Small intestine (tissue), 7 donors: ENCODE measurements around the gene IKZF3. TPM values are rescaled to one million over a fixed set of nuclear protein-coding genes. Genes with fewer than 3 reads are reported as not detected.
"Not testable (repeated sequence)": the region's sequence is repeated elsewhere in the genome, so short reads cannot be mapped to it uniquely, and the experiment has no call there.

Experiments
- DNase-seq, 2 donors: peaks; one replicate each; pipeline versions ENCODE4 v3.0.0 to v3.0.0-alpha.2; 2013
- FAIRE-seq: peaks from 2 replicates; lab custom pipeline; 2012; peaks lifted over from hg19 to GRCh38; lab: Jason Lieb, UNC
- H3K27ac ChIP-seq, 3 donors: one replicate each; pipeline ENCODE4 v1.5.1; 2013; ENCODE audit warnings: low read length in 2 of 3, mild to moderate bottlenecking in 2 of 3, control low read depth in 1 of 3, inconsistent platforms in 1 of 3, low read depth in 1 of 3, moderate library complexity in 1 of 3
- H3K27me3 ChIP-seq, 3 donors: one replicate each; pipeline ENCODE4 v1.6.1; 2013; ENCODE audit warnings: low read length in 3 of 3, inconsistent platforms in 1 of 3; ENCODE audit not compliant: control insufficient read depth in 3 of 3, insufficient read depth in 3 of 3
- H3K36me3 ChIP-seq, 3 donors: one replicate each; pipeline ENCODE4 v1.6.1; 2013; ENCODE audit warnings: low read length in 3 of 3, inconsistent platforms in 1 of 3, low read depth in 1 of 3, mild to moderate bottlenecking in 1 of 3, moderate library complexity in 1 of 3; ENCODE audit not compliant: control insufficient read depth in 3 of 3, insufficient read depth in 2 of 3
- H3K4me1 ChIP-seq, 3 donors: one replicate each; pipeline ENCODE4 v1.6.1; 2013; ENCODE audit warnings: low read length in 2 of 3, inconsistent platforms in 1 of 3, low read depth in 1 of 3, mild to moderate bottlenecking in 1 of 3, moderate library complexity in 1 of 3; ENCODE audit not compliant: control insufficient read depth in 3 of 3, insufficient read depth in 2 of 3
- H3K4me3 ChIP-seq, 3 donors: one replicate each; pipeline ENCODE4 v1.5.1; 2013; ENCODE audit warnings: low read length in 3 of 3, control low read depth in 1 of 3, inconsistent platforms in 1 of 3, low read depth in 1 of 3, mild to moderate bottlenecking in 1 of 3, moderate library complexity in 1 of 3
- H3K9me3 ChIP-seq, 2 donors: one replicate each; pipeline ENCODE4 v1.6.1; 2013; ENCODE audit warnings: low read depth in 1 of 2, low read length in 1 of 2; ENCODE audit not compliant: control insufficient read depth in 2 of 2, insufficient read depth in 1 of 2
- WGBS, 3 donors: extraction: QIAGEN DNeasy Blood & Tissue Kit; methylation state at CpG; one replicate each; pipeline ENCODE4 v1.1.7; 2013; 5-methylcytosine and 5-hydroxymethylcytosine counted together
- polyA plus RNA-seq, 4 donors: library from polyadenylated mRNA; stranded (reverse) in 3 of 4; unstranded in 1 of 4; fragments of 200-250 nt in 3 of 4; fragments of 120-200 nt in 1 of 4; gene quantifications; one replicate each; pipeline versions ENCODE4 v1.2.1 to v1.2.3, GENCODE V29; 2013
- donor health status: healthy with polysubstance abuse.
- donor health status: control.
- donor health status: control.
- donor health status: Bipolar disorder and iron deficiency.
- donor health status: healthy.

Gene IKZF3
- polyA plus RNA-seq, 4 donors, result 0.67 to 1.6 (median 1.4) TPM

- FAIRE-seq, result no peak
- 28 to 43% (median 28%) methylated on average over 66 to 67 of the region's 67 CpGs for WGBS, 3 donors
- Histone ChIP-seq H3K36me3 (no peaks in the 10 kb centered on the region), H3K4me1 (peaks cover 0 to 8% (median 0%) of the 10 kb centered on the region in 3 donors), H3K27ac (peak within 1 kb of the TSS in 2 of 3 donors; percentile 64 to 73), H3K27me3 (peaks cover 7 to 53% (median 7%) of the 10 kb centered on the region in 3 donors), H3K9me3 (peaks cover 0 to 18% of the 10 kb centered on the region in 2 donors), H3K4me3 (peak within 1 kb of the TSS in 1 of 3 donors; percentile 26)
- DNase-seq, result peak; percentile 38 to 46
Measured at GRCh38 chr17:39867880-39868553, 3.9 kb upstream of the IKZF3 start, which contains the start of gene ZPBP2. ZPBP2 (plus strand) TSS chr17:39868202; CDS start chr17:39868355, 153 bp downstream.

- Histone ChIP-seq H3K27me3 (peaks cover 7 to 53% (median 7%) of the 10 kb centered on the region in 3 donors), H3K4me1 (peaks cover 0 to 5% (median 0%) of the 10 kb centered on the region in 3 donors), H3K27ac (peak overlapping the region in 2 of 3 donors; percentile 64 to 73), H3K9me3 (peaks cover 0 to 18% of the 10 kb centered on the region in 2 donors), H3K36me3 (no peaks in the 10 kb centered on the region), H3K4me3 (no peak overlapping the region)
- DNase-seq (no peak), FAIRE-seq (no peak)
- WGBS, 3 donors, result 68 to 84% (median 69%) methylated on average over 21 of the region's 21 CpGs
Measured at GRCh38 chr17:39867084-39867879, 3.2 kb upstream of the IKZF3 start.

GRCh38 chr17:39866013-39866730 is 2.1 kb upstream of the IKZF3 start:
- H3K36me3 ChIP-seq, result no peaks in the 10 kb centered on the region
- no peak overlapping the region for H3K4me3 ChIP-seq
- WGBS, 3 donors, result 59 to 73% (median 60%) methylated on average over 8 of the region's 8 CpGs
- peaks cover 0 to 5% (median 0%) of the 10 kb centered on the region in 3 donors for H3K4me1 ChIP-seq
- H3K9me3 ChIP-seq, result peaks cover 0 to 18% of the 10 kb centered on the region in 2 donors
- peak overlapping the region in 2 of 3 donors; percentile 8 to 45 for H3K27ac ChIP-seq
- no peak for DNase-seq
- H3K27me3 ChIP-seq, result peaks cover 7 to 57% (median 7%) of the 10 kb centered on the region in 3 donors
- no peak for FAIRE-seq

- Histone ChIP-seq H3K27ac (peak overlapping the region in 2 of 3 donors; percentile 47 to 58), H3K27me3 (peaks cover 7 to 51% (median 7%) of the 10 kb centered on the region in 3 donors), H3K4me1 (peaks cover 0 to 5% (median 0%) of the 10 kb centered on the region in 3 donors), H3K4me3 (peak overlapping the region in 2 of 3 donors; percentile 43), H3K36me3 (no peaks in the 10 kb centered on the region), H3K9me3 (peaks cover 0 to 13% of the 10 kb centered on the region in 2 donors)
- DNase-seq (no peak), FAIRE-seq (no peak)
- 52 to 58% (median 56%) methylated on average over 7 of the region's 7 CpGs for WGBS, 3 donors
Measured at GRCh38 chr17:39863244-39863917, 731 bp downstream of the IKZF3 start.

- Histone ChIP-seq H3K27ac (peak overlapping the region in 2 of 3 donors; percentile 48 to 58), H3K36me3 (no peaks in the 10 kb centered on the region), H3K9me3 (no peaks in the 10 kb centered on the region), H3K4me1 (peaks cover 0 to 5% (median 0%) of the 10 kb centered on the region in 3 donors), H3K4me3 (peak overlapping the region in 1 of 3 donors; percentile 23), H3K27me3 (peaks cover 0 to 36% (median 7%) of the 10 kb centered on the region in 3 donors)
- FAIRE-seq (no peak), DNase-seq (no peak)
- whole genome bisulfite sequencing, 3 donors, result 62 to 91% (median 78%) methylated on average over 5 of the region's 5 CpGs
Measured at GRCh38 chr17:39861235-39861634, 2.9 kb downstream of the IKZF3 start.

GRCh38 chr17:39855911-39856649 is 8.0 kb downstream of the IKZF3 start:
- DNase-seq, H3K27me3 ChIP-seq, H3K4me3 ChIP-seq, FAIRE-seq, H3K9me3 ChIP-seq, H3K36me3 ChIP-seq, H3K27ac ChIP-seq, H3K4me1 ChIP-seq: not testable (repeated sequence)
- WGBS, 3 donors, result 71 to 84% (median 78%) methylated on average over 9 of the region's 9 CpGs

GRCh38 chr17:39854909-39855308 is 9.2 kb downstream of the IKZF3 start:
- DNase-seq, result no peak
- FAIRE-seq, result no peak
- Histone ChIP-seq H3K27ac (no peak overlapping the region), H3K27me3 (peaks cover 0 to 8% (median 0%) of the 10 kb centered on the region in 3 donors), H3K36me3 (no peaks in the 10 kb centered on the region), H3K4me3 (no peak overlapping the region), H3K4me1 (no peaks in the 10 kb centered on the region), H3K9me3 (no peaks in the 10 kb centered on the region)
- 63 to 80% (median 79%) methylated on average over 2 of the region's 2 CpGs for WGBS, 3 donors
